ENCODE data around the gene PALLD.
"Not testable (repeated sequence)": the region's sequence is repeated elsewhere in the genome, so short reads cannot be mapped to it uniquely, and the experiment has no call there.

The PALLD gene

DNA sequence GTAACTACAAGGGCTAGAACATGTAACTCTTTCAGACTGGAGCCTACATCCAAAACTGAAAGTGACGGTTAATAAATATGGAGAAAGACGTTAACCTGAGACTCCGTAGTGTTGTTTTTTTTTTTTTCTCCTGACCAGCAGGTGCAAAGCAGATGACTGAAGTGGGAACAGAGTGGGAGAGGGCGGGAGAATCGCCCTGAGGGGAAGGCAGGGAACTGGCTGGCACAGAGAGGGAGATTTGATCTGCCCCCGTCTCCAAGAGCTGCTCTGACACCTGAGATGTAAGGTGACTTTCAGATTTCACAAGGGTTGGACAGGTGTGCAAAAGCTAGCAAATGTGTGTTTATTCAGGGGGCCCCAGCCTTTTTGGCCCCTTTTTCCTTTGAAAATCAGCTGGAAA is 180.2 kb downstream of the PALLD start:
- no peak for DNase-seq (ENCODE audit: low read depth in 2 of 2)

GRCh38 chr4:168677879-168678278 is 181.0 kb downstream of the PALLD start:
- no peak for DNase-seq (ENCODE audit: low read depth in 2 of 2)

DNA sequence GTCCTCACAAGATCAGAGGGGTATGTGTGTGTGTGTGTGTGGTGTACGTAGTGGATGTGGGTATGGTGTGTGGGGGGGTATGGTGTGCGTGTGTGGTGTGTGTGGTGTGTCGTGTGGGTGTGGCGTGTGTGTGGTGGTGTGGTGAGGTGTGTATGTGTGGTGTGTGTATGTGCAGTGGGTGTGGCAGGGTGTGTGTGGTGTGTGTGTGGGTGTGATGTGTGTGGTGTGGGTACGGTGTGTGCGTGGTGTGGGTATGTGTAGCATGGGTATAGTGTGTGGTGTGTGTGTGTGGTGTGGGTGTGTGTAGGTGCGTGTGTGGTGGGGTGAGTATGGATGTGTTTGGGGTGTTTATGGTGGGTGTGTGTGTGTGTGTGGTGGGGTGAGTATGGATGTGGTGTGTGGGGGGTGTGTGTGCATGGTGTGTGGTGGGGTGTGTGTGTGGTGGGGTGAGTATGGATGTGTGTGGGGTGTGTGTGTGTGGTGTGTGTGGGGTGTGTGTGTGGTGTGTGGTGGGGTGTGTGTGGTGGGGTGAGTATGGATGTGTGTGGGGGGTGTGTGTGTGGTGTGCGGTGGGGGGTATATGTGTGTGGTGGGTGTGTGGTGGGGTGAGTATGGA is 182.0 kb downstream of the PALLD start:
- DNase-seq (ENCODE audit: low read depth in 2 of 2) = no peak

DNA sequence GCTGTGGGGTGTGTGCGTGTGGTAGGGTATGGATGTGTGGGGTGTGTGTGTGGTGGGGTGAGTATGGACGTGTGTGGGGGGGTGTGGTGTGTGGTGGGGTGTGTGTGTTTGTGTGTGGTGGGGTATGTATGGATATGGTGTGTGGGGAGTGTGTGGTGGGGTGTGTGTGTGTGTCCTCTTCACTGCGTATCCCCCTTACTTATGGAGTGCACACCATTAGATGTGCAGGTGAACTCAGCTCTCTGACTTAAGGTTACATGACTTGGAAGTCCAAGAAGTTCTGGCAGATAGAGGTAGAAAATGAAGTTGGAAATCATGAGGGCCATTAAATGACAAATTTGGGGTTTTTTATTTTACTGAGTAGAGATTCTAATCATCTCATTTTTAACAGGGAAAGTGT is 182.5 kb downstream of the PALLD start:
- no peak for DNase-seq (ENCODE audit: low read depth in 2 of 2)

- no peak for DNase-seq (ENCODE audit: low read depth in 2 of 2)
Measured at GRCh38 chr4:168679819-168680218, 183.0 kb downstream of the PALLD start.

DNA sequence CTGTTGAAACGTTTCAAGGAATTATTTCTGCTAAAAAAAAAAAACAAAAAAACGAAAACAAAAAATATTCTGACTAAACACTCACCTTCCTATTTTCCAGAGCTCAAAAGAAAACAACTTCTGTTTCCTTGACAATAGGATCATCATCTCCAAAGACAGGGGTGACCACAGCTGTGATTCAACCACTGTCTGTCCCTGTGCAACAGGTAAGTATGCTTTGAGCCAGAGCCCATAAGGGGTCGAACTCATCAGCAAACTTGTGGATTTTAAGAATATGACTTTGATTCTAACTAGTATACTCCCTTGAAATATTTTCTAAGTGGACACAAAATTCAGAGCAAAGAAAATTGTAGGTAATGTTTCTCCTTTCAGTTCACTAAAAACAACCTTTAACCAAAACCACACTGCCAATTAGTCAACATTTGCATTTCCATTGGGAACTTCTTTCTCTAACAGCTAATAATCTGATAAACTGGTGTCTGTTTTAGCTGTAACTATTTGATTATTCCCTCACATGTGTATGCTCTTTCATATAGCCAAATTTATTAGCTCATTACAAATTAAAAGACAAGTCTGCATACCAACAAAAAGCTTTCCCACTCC is 186.1 kb downstream of the PALLD start:
- no peak for DNase-seq (ENCODE audit: low read depth in 2 of 2)

GRCh38 chr4:168683595-168683994 is 186.7 kb downstream of the PALLD start:
- no peak for DNase-seq (ENCODE audit: low read depth in 2 of 2)

- no peak for DNase-seq (ENCODE audit: low read depth in 2 of 2)
Measured at GRCh38 chr4:168685136-168685809, 188.4 kb downstream of the PALLD start.

DNA sequence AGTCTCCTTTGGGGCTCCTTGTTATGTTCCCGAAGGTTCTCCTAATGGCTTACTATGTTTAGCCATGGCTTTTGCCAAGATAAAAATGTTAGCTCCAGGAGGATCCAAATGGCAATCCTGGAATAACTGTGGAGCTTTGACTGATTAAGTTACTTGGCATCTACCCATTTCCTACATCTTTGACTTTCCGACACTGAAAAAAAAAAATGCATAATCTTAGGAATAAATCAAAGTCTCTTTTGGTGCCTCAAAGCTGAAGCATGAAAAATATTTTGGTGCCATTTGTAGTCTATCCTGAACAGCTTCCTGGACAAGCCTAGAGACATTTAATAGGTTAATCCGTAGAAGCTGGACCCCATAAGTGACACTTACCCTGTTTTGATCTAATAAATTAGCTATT is 191.7 kb downstream of the PALLD start:
- DNase-seq (ENCODE audit: low read depth in 2 of 2) = no peak

DNA sequence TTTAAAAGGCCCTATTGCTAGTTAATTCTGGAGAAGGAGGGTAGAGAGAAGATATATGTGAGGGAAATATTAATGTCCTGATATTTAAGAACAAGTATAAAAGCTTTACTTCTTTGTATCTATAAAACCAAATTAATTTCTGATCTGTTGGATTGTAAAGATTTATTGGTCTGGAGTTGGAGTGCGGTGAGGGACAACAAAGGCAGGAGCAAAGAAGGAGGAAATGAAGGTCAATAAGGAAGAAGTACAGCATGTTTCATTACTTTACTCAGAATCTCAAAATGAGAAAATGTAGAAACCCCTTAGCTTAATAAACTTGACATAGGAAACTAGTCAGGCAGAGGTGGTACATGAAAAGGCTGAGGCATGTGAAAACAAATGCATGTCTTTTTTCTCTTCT is 192.9 kb downstream of the PALLD start:
- no peak for DNase-seq (ENCODE audit: low read depth in 2 of 2)

DNA sequence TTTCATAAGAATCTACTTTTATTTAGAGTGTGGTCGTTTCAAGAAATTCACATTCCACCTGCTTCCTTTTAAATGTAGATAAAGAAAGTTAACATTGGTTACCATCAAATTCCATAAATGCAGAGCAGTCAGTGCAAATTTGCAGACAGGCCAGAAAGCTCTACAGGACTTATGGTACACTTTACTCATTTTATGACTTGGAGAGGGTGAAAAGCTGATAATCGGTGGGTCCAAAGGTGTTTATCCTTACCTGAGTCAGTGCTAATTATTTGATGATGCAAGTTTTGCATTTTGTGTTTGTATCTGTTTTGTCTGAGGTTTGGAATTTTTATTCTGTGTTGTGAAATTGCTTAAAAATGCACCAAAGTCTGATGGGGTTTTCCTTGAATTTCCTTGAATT is 193.3 kb downstream of the PALLD start:
- no peak for DNase-seq (ENCODE audit: low read depth in 2 of 2)

GRCh38 chr4:168691631-168692369 is 194.9 kb downstream of the PALLD start:
- DNase-seq (ENCODE audit: low read depth in 2 of 2) = no peak

- no peak for DNase-seq (ENCODE audit: low read depth in 2 of 2)
Measured at GRCh38 chr4:168693750-168694490, 197.1 kb downstream of the PALLD start.

DNA sequence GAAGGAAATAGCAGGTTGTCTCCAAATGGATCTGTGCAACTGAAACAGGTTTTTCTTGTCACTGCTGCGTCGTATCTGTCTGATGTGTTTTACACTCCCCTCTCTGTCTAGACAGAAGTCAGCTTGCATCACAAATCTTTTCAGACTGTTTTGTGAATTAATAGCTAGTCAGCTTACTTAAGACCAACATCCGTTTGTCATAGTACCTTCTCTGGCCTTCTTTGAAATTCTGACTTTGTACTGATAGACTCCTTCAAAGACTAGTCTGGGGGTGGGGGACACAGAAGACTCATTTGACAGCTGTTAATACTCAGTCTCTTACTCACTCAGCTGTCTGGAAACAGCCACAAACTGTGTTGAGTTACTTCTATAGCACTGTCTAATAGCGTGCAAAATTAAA is 197.8 kb downstream of the PALLD start:
- no peak for DNase-seq (ENCODE audit: low read depth in 2 of 2)

GRCh38 chr4:168695288-168695687 is 198.4 kb downstream of the PALLD start:
- no peak for DNase-seq (ENCODE audit: low read depth in 2 of 2)

GRCh38 chr4:168696280-168696679 is 199.4 kb downstream of the PALLD start:
- no peak for DNase-seq (ENCODE audit: low read depth in 2 of 2)

DNA sequence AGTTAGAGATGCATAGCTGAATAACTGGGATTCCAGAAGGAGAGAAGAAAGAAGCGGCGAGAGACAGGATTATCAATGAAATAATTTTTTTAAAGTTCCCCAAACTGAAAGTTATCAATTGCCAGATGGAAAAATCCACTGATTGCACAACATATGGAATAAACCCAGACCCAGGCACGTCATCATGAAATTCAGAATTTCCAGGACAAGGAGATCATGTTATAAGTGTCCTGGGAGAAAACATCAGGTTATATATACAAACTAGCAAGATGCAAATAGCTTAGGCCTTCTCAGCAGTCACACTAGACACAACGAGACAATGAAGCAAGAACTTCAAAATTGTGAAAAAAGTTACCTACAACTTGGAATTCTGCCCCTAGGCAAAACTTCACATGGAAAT is 200.0 kb downstream of the PALLD start:
- DNase-seq (ENCODE audit: low read depth in 2 of 2) = no peak

DNA sequence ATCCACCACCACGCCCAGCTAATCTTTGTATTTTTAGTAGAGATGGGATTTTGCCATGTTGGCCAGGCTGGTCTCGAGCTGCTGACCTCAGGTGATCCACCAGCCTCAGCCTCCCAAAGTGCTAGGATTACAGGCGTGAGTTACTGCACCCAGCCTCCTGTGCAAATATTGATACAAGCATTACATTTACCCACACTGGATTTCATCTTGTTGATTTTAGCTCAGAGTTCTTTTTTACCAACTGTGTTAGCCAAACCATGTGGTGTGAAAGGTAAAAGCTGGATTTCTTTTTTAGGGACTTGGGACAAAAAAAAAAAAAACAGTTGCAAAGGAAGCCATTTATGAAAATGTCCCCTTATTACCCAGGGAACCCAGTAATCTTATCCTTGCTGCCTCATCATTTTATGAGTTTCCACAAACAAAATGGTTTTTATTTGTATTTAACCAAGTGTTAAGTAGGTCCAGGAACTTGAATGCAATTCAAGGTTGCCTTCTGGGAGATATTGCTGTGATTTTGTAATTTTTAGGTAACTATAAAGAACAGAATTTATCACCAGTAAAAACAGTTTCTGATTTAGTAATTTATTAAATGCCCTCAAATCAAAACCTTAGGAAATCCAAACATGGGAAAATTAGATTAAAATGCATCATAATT is 202.5 kb downstream of the PALLD start:
- DNase-seq (ENCODE audit: low read depth in 2 of 2) = no peak

DNA sequence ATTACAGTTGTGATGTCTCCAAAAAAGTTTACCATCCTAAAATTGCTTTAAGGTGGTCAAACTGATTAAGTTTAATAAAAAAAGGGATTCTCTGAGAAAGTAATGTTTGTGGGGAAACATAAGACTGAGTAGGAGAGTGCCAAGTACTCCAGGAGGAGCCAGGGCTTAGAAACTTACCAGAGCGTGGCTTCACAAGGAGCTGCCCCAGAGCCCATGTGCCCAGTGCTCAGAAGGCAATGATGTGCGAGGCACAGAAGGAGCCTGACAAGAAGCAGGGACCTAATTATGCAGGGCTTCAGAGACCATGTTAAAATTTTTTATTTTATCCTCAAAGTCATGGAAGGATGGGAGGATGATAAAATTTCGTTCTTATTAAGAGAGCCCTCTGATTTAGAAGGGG is 204.2 kb downstream of the PALLD start:
- DNase-seq (ENCODE audit: low read depth in 2 of 2) = no peak

GRCh38 chr4:168702581-168703087 is 205.8 kb downstream of the PALLD start:
- not testable (repeated sequence) for DNase-seq (ENCODE audit: low read depth in 2 of 2)

DNA sequence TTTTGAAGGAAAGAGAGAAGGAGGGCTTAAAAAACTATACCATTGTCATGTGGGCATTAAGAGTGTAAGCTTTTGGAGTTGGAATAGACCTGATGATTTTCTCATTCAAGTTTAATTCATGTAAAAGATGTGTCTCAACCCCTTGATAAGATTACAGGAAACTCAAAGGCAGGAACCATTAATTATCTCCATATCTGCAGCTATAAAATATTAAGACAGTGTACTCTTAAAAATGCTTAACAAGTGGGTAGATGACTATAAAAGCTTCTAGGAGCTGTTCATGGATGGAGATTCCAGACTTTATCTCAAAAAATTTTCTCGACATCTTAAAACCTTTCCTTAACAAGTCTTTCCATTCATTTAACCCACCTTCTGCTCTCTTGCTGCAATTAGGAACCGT is 208.3 kb downstream of the PALLD start:
- no peak for DNase-seq (ENCODE audit: low read depth in 2 of 2)

Data from stimulated activated CD4-positive, alpha-beta T cell treated with anti-CD3 and anti-CD28 coated beads, Interleukin-15, amount 100 ng/mL, for 48 hours (primary cell).